ENCODE data around the gene ROPN1B.

- TF ChIP-seq CTCF (IDR thresholded peaks at IDR 0.05): no peak
- no peak for TF ChIP-seq POLR2A (IDR thresholded peaks at IDR 0.05)
- no peak for TF ChIP-seq POLR2AphosphoS5 (IDR thresholded peaks at IDR 0.05)
These were observed 59.1 kb downstream of the ROPN1B start for GRCh38 chr3:126028096-126028495.

All from prostate gland (tissue), 2 donors.